C4-2B (cell line): ENCODE results near the gene SLC1A4.

Source experiments
- H3K27ac ChIP-seq: fragments of 450-650 bp; 2 replicates; pipeline ENCODE4 v1.5.1; 2017
- CTCF ChIP-seq: fragments of 450-650 bp; conservative IDR thresholded peaks from 2 replicates; pipeline ENCODE4 v1.5.1; 2017; ENCODE audit warnings: mild to moderate bottlenecking
- ZFX ChIP-seq: fragments of 450-650 bp; IDR thresholded peaks from 2 replicates; pipeline ENCODE4 v1.6.1; 2017

SLC1A4 gene

GRCh38 chr2:65046633-65047407 is 57.6 kb downstream of the SLC1A4 start:
- no peak overlapping the region for H3K27ac ChIP-seq
- no peak for TF ChIP-seq ZFX
- no peak for TF ChIP-seq CTCF

- no peak for TF ChIP-seq ZFX
- no peak for TF ChIP-seq CTCF
- H3K27ac ChIP-seq: no peak overlapping the region
These were observed 59.9 kb downstream of the SLC1A4 start for GRCh38 chr2:65049010-65049639.

GRCh38 chr2:65050931-65051330 is 61.7 kb downstream of the SLC1A4 start:
- no peak overlapping the region for H3K27ac ChIP-seq
- no peak for TF ChIP-seq CTCF
- no peak for TF ChIP-seq ZFX

- no peak for TF ChIP-seq ZFX
- no peak for TF ChIP-seq CTCF
- H3K27ac ChIP-seq: no peak overlapping the region
These were observed 64.0 kb downstream of the SLC1A4 start for GRCh38 chr2:65053199-65053598.

GRCh38 chr2:65054749-65055421 is 65.7 kb downstream of the SLC1A4 start:
- TF ChIP-seq CTCF: no peak
- no peak for TF ChIP-seq ZFX
- H3K27ac ChIP-seq: no peak overlapping the region

- peak overlapping the region; percentile 71 for H3K27ac ChIP-seq
- TF ChIP-seq CTCF (no peak), ZFX (no peak)
These were observed 66.4 kb downstream of the SLC1A4 start for GRCh38 chr2:65055422-65056214.
